Testis (tissue), 3 donors: ENCODE results near the gene ATP2A2. TPM values are rescaled to one million over a fixed set of nuclear protein-coding genes. Genes with fewer than 3 reads are reported as not detected.
A peak's percentile ranks its signal among the peaks of the same experiment; 100 is the strongest.

Source experiments
- DNase-seq: peaks from one replicate; pipeline ENCODE4 v3.0.0-alpha.2; 2019
- H3K27ac ChIP-seq, 2 donors: fragments of 200-600 bp; sonication (generic); one replicate each; pipeline ENCODE4 v1.5.1; 2019
- H3K27me3 ChIP-seq: fragments of 200-600 bp; sonication (generic); one replicate; pipeline ENCODE4 v1.5.1; 2019
- H3K36me3 ChIP-seq: fragments of 200-600 bp; sonication (generic); one replicate; pipeline ENCODE4 v1.5.1; 2017; ENCODE audit warnings: low read depth; ENCODE audit errors: missing control alignments
- H3K4me1 ChIP-seq: fragments of 200-600 bp; sonication (generic); one replicate; pipeline ENCODE4 v1.5.1; 2019
- H3K4me3 ChIP-seq, 2 donors: fragments of 200-600 bp; sonication (generic); one replicate each; pipeline ENCODE4 v1.5.1; 2017 to 2019
- H3K9me3 ChIP-seq: fragments of 200-600 bp; sonication (generic); one replicate; pipeline ENCODE4 v1.5.1; 2017
- POLR2A ChIP-seq: fragments of 450-650 bp; IDR thresholded peaks from one replicate; pipeline ENCODE4 v1.6.1; 2017; ENCODE audit warnings: antibody characterized with exemption, mild to moderate bottlenecking, moderate library complexity
- WGBS, 2 donors: methylation state at CpG; one replicate each; pipeline ENCODE4 v1.1.5; 2018; 5-methylcytosine and 5-hydroxymethylcytosine counted together
- intact Hi-C: fragments of 100-400 bp; cut with DNase I; formaldehyde crosslinking; loops from one replicate; pipeline ENCODE4 v1.15.1; 2023; ENCODE audit warnings: low total_unique reads
- polyA plus RNA-seq: library from polyadenylated mRNA; stranded (reverse); fragments of 350-450 nt; fragmentation: Illumina TruSeq; extraction: RNeasy Lipid Tissue Mini Kit (QIAGEN cat#74804); gene quantifications from one replicate; pipeline ENCODE4 v1.2.3, GENCODE V29; 2014; ENCODE audit warnings: low read depth, low replicate concordance; ENCODE audit not compliant: insufficient read depth
- total RNA-seq, 2 donors: library from RNA; depleted of rRNA; stranded (reverse); fragments of >200 nt; gene quantifications; one replicate each; pipeline ENCODE4 v1.2.3, GENCODE V29; 2016
- TF ChIP-seq, protein P1 (sequence below), 3 experiments: fragments of 450-650 bp in 2 of 3; fragments of 200-600 bp in 1 of 3; sonication (generic) in 1 of 3; IDR thresholded peaks; one replicate each; pipeline ENCODE4 v1.5.1; 2016 to 2019; ENCODE audit warnings: antibody characterized with exemption in 3 of 3, mild to moderate bottlenecking in 2 of 3, moderate library complexity in 1 of 3

ATP2A2 gene
- total and polyA plus RNA-seq, 3 donors from 2014 or later: 205 to 291 (median 226) TPM

- 37 to 47% methylated on average over 4 of the region's 4 CpGs for WGBS, 2 donors
- Histone ChIP-seq H3K4me3 (no peak overlapping the region), H3K36me3 (no peaks in the 10 kb centered on the region), H3K9me3 (no peaks in the 10 kb centered on the region), H3K27ac (peak overlapping the region; percentile 64 to 74), H3K4me1 (peaks cover 26% of the 10 kb centered on the region), H3K27me3 (no peaks in the 10 kb centered on the region)
- intact Hi-C loops: no loop called here
- TF ChIP-seq, protein P1, sequence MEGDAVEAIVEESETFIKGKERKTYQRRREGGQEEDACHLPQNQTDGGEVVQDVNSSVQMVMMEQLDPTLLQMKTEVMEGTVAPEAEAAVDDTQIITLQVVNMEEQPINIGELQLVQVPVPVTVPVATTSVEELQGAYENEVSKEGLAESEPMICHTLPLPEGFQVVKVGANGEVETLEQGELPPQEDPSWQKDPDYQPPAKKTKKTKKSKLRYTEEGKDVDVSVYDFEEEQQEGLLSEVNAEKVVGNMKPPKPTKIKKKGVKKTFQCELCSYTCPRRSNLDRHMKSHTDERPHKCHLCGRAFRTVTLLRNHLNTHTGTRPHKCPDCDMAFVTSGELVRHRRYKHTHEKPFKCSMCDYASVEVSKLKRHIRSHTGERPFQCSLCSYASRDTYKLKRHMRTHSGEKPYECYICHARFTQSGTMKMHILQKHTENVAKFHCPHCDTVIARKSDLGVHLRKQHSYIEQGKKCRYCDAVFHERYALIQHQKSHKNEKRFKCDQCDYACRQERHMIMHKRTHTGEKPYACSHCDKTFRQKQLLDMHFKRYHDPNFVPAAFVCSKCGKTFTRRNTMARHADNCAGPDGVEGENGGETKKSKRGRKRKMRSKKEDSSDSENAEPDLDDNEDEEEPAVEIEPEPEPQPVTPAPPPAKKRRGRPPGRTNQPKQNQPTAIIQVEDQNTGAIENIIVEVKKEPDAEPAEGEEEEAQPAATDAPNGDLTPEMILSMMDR (IDR thresholded peaks at IDR 0.05): no peak
- no peak for TF ChIP-seq POLR2A
- peak; percentile 39 for DNase-seq
These were observed 34.3 kb upstream of the ATP2A2 start for GRCh38 chr12:110246636-110247339.

- TF ChIP-seq, protein P1 (IDR thresholded peaks at IDR 0.05): no peak
- no peak for TF ChIP-seq POLR2A
- no peaks in the 10 kb centered on the region for H3K36me3 ChIP-seq
- intact Hi-C loops: no loop called here
- no peak for DNase-seq
- no peaks in the 10 kb centered on the region for H3K27me3 ChIP-seq
- peak overlapping the region; percentile 64 to 74 for H3K27ac ChIP-seq
- H3K4me1 ChIP-seq: peaks cover 26% of the 10 kb centered on the region
- 60 to 75% methylated on average over 13 to 14 of the region's 14 CpGs for WGBS, 2 donors
- H3K4me3 ChIP-seq: no peak overlapping the region
- no peaks in the 10 kb centered on the region for H3K9me3 ChIP-seq
These were observed 33.5 kb upstream of the ATP2A2 start for GRCh38 chr12:110247340-110248095.

- Histone ChIP-seq H3K4me3 (no peak overlapping the region), H3K36me3 (no peaks in the 10 kb centered on the region), H3K9me3 (no peaks in the 10 kb centered on the region), H3K27me3 (no peaks in the 10 kb centered on the region), H3K27ac (peak overlapping the region; percentile 64 to 74), H3K4me1 (peaks cover 31% of the 10 kb centered on the region)
- 93 to 97% methylated on average over 4 of the region's 4 CpGs for WGBS, 2 donors
- no peak for DNase-seq
- intact Hi-C loops: no loop called here
- TF ChIP-seq POLR2A: no peak
- TF ChIP-seq, protein P1 (IDR thresholded peaks at IDR 0.05): no peak
These were observed 33.0 kb upstream of the ATP2A2 start for GRCh38 chr12:110248096-110248447.

DNA sequence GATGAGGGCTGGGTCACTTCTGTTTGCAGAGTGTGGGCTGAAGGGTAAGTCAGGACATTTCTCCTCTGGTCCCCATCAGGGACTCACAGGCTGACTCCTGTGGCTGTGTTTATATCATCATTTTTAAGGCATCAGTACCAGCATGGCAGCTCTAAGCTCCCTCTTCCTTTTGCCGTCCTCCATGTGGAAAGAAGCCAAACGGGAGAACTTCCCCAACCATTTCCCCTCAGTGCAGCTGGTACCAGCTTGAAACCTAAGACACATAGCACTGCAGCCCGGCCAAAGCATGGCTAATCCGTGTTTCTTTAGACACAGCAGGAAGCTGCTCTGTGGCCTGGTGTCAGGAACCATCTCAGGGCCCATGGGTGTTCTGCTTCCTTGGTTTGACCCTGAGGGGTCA lies 31.9 kb upstream of the ATP2A2 start:
- Histone ChIP-seq H3K27ac (peak overlapping the region in 1 of 2 donors; percentile 53), H3K36me3 (no peaks in the 10 kb centered on the region), H3K4me3 (no peak overlapping the region), H3K4me1 (peaks cover 34% of the 10 kb centered on the region), H3K9me3 (no peaks in the 10 kb centered on the region), H3K27me3 (no peaks in the 10 kb centered on the region)
- DNase-seq: no peak
- intact Hi-C loops: no loop called here
- 61 to 63% methylated on average over 4 of the region's 4 CpGs for WGBS, 2 donors
- TF ChIP-seq, protein P1 (IDR thresholded peaks at IDR 0.05): no peak
- TF ChIP-seq POLR2A: no peak
